WERI-Rb-1 (cell line): ENCODE measurements around the gene CDYL.

Experiments
- DNase-seq: peaks from one replicate; pipeline ENCODE4 v3.0.0-alpha.2; 2020
- H3K27ac ChIP-seq: fragments of 250-450 bp; sonication (Bioruptor Pico); 2 replicates; pipeline ENCODE4 v1.5.1; 2020; ENCODE audit warnings: mild to moderate bottlenecking, moderate library complexity
- H3K27me3 ChIP-seq: fragments of 250-450 bp; sonication (Bioruptor Pico); 2 replicates; pipeline ENCODE4 v1.5.1; 2021; ENCODE audit warnings: mild to moderate bottlenecking, low read depth, moderate library complexity; ENCODE audit not compliant: insufficient read depth, severe bottlenecking
- H3K36me3 ChIP-seq: fragments of 250-450 bp; sonication (Bioruptor Pico); 2 replicates; pipeline ENCODE4 v1.5.1; 2020; ENCODE audit warnings: mild to moderate bottlenecking, moderate library complexity
- H3K4me3 ChIP-seq: 2 replicates; pipeline ENCODE4 v1.5.1; 2011; ENCODE audit warnings: low read depth, mild to moderate bottlenecking, control low read depth, low read length
- H3K9me3 ChIP-seq: fragments of 250-450 bp; sonication (Bioruptor Pico); 2 replicates; pipeline ENCODE4 v1.5.1; 2021; ENCODE audit warnings: mild to moderate bottlenecking, moderate library complexity; ENCODE audit not compliant: severe bottlenecking
- TF ChIP-seq, protein P1 (sequence below): IDR thresholded peaks from 2 replicates; pipeline ENCODE4 v1.5.1; 2011; ENCODE audit warnings: low read depth, mild to moderate bottlenecking, control low read depth, inconsistent platforms, low read length

CDYL gene

DNA sequence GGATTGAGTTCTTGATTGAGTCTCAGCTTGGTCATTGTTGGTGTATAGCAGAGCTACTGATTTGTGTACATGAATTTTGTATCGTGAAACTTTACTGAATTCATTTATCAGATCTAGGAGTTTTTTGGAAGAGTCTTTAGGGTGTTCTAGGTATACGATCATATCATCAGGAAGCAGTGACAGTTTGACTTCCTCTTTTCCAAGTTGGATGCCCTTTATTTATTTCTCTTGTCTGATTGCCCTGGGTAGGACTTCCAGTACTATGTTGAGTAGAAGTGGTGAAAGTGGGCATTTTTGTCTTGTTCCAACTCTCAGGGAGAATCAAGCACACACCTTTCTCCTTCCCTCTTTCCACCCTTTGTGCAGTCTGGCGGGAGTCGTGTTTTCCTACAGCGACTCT is 201.3 kb downstream of the CDYL start:
- Histone ChIP-seq H3K27me3 (no peaks in the 10 kb centered on the region), H3K9me3 (peaks cover 12% of the 10 kb centered on the region), H3K27ac (no peak overlapping the region), H3K4me3 (no peak overlapping the region), H3K36me3 (no peaks in the 10 kb centered on the region)
- TF ChIP-seq, protein P1, sequence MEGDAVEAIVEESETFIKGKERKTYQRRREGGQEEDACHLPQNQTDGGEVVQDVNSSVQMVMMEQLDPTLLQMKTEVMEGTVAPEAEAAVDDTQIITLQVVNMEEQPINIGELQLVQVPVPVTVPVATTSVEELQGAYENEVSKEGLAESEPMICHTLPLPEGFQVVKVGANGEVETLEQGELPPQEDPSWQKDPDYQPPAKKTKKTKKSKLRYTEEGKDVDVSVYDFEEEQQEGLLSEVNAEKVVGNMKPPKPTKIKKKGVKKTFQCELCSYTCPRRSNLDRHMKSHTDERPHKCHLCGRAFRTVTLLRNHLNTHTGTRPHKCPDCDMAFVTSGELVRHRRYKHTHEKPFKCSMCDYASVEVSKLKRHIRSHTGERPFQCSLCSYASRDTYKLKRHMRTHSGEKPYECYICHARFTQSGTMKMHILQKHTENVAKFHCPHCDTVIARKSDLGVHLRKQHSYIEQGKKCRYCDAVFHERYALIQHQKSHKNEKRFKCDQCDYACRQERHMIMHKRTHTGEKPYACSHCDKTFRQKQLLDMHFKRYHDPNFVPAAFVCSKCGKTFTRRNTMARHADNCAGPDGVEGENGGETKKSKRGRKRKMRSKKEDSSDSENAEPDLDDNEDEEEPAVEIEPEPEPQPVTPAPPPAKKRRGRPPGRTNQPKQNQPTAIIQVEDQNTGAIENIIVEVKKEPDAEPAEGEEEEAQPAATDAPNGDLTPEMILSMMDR: no peak
- DNase-seq: no peak

DNA sequence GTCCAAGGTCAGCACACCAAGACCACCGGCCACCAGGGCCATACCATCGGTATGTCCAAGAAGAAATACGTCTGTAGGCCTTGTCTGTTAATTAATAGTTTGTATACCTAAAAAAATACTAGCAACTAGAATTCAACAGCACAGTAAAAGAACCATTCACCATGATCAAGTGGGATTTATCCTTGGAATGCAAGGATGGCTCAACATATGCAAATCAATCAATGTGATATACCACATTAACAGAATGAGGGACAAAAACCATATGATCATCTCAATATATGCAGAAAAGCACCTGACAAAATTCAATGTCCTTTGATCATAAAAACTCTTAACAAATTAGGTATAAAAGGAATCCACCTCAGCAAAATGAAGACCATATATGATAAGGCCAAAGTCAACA is 203.2 kb downstream of the CDYL start:
- H3K9me3 ChIP-seq: peaks cover 12% of the 10 kb centered on the region
- DNase-seq: no peak
- H3K27ac ChIP-seq: no peak overlapping the region
- no peaks in the 10 kb centered on the region for H3K36me3 ChIP-seq
- no peak overlapping the region for H3K4me3 ChIP-seq
- H3K27me3 ChIP-seq: no peaks in the 10 kb centered on the region
- TF ChIP-seq, protein P1: no peak

DNA sequence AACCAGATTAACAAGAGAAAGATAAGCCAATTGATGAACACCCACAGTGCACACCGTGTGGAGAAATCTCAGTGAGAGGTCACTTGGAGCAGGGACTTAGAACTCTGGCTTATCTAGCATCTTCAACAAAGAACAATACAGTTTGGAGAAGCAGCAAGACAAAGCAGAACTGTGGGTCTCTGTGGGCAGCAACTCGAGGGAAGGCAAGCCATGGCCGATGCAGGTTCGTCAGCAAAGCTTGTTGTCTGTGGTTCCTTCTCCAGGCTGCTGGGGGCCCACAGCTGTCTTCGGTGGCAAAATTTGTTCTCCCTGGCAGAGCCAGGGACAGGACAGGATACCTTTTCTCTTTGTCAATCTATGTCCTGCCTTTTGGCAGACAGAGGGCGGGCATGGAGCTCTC is 205.6 kb downstream of the CDYL start:
- H3K36me3 ChIP-seq: no peaks in the 10 kb centered on the region
- TF ChIP-seq, protein P1: no peak

DNA sequence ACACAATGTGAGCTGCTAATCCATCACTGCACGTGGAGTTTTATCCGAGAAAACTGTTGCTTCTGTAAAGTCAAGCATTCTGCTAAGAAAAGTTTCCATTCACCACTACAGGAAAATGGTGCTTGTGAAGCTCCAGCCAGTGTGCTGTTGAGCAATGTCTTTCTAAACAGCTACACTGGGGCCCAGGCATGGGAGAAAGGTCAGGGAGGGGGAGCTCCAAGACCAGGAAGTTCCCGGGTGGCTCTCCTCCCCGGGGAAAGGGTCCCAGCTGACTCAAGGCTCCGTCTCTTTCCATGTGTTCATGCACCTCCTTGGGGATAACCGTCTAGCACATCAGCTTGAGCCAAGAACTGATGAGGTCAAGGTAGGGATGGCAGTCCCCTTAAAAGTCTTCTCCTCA is 207.1 kb downstream of the CDYL start:
- TF ChIP-seq, protein P1: no peak
- no peak overlapping the region for H3K4me3 ChIP-seq
- H3K27ac ChIP-seq: no peak overlapping the region
- no peaks in the 10 kb centered on the region for H3K27me3 ChIP-seq
- no peaks in the 10 kb centered on the region for H3K36me3 ChIP-seq
- H3K9me3 ChIP-seq: peaks cover 12% of the 10 kb centered on the region
- DNase-seq: no peak

More for the DNA sequence above, 205.6 kb downstream of the CDYL start:
- Histone ChIP-seq H3K27me3 (no peaks in the 10 kb centered on the region), H3K9me3 (peaks cover 12% of the 10 kb centered on the region), H3K4me3 (no peak overlapping the region), H3K27ac (no peak overlapping the region)
- DNase-seq: no peak

DNA sequence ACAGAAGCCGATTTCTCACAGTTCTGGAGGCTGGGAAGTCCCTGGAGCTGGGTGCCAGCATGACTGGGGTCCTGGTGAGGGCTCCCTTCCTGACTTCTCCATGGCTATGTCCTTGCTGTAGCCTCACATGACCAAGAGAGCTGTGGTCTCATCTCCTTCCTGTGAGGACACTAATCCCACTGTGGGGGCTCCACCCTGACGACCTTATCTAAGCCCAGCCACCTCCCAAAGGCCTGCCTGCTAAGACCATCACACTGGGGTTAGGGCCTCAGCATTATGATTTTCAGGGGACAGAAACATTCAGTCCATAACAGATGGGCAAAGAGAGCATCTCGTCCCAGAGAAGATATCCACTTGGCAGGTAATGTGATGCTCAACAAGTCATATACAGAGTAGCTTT is 210.8 kb downstream of the CDYL start:
- Histone ChIP-seq H3K9me3 (no peaks in the 10 kb centered on the region), H3K4me3 (no peak overlapping the region), H3K27ac (no peak overlapping the region), H3K27me3 (no peaks in the 10 kb centered on the region), H3K36me3 (no peaks in the 10 kb centered on the region)
- TF ChIP-seq, protein P1: no peak
- DNase-seq: no peak

DNA sequence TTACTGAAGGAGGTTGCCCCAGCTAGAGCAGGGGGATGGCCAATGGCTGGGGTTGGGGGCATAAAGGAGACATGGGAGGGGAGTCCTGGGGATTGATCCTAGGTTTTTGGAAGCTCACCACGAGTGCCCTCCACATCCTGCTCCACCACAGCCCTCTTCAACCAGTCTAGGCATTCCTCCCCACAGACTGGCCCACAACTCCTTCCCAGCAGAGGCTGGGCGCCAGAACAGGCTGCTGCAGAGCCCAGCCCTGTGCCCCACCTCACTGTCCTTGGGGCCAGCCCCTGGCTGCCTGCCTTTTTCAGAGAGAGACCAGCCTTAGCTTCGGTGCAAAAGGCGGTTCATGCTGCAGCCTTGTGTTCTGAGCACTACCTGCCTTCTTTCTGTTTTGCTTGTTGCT is 211.2 kb downstream of the CDYL start:
- H3K4me3 ChIP-seq: no peak overlapping the region
- no peaks in the 10 kb centered on the region for H3K27me3 ChIP-seq
- H3K27ac ChIP-seq: no peak overlapping the region
- H3K9me3 ChIP-seq: no peaks in the 10 kb centered on the region
- TF ChIP-seq, protein P1: no peak
- H3K36me3 ChIP-seq: no peaks in the 10 kb centered on the region
- DNase-seq: no peak
